OCI-LY1 (cell line): ENCODE measurements around the gene UNG.

ENCODE experiments used
- H2AFZ ChIP-seq: fragments of 200-600 bp; sonication (generic), shearing (Covaris generic); 2 replicates; pipeline ENCODE4 v1.6.0; 2014; ENCODE audit warnings: antibody characterized with exemption, mild to moderate bottlenecking, low read length
- H3F3A ChIP-seq: fragments of 200-600 bp; sonication (generic), shearing (Covaris generic); 2 replicates; pipeline ENCODE4 v1.6.0; 2014; ENCODE audit warnings: mild to moderate bottlenecking, antibody characterized with exemption, low read length, moderate library complexity; ENCODE audit not compliant: insufficient read depth
- H3K27ac ChIP-seq: fragments of 200-600 bp; sonication (generic); 2 replicates; pipeline ENCODE4 v1.5.1; 2014; ENCODE audit warnings: low read length, mixed run types, mild to moderate bottlenecking, low read depth; ENCODE audit not compliant: poor library complexity, severe bottlenecking
- H3K27me3 ChIP-seq: fragments of 200-600 bp; sonication (generic); 2 replicates; pipeline ENCODE4 v1.6.0; 2014; ENCODE audit warnings: antibody characterized with exemption, mild to moderate bottlenecking, low read length, moderate library complexity; ENCODE audit not compliant: insufficient read depth
- H3K36me3 ChIP-seq: fragments of 200-600 bp; sonication (generic); 2 replicates; pipeline ENCODE4 v1.6.1; 2014; ENCODE audit warnings: mild to moderate bottlenecking, antibody characterized with exemption, low read length, moderate library complexity, mixed read lengths; ENCODE audit not compliant: insufficient read depth
- H3K4me1 ChIP-seq: fragments of 200-600 bp; sonication (generic); 2 replicates; pipeline ENCODE4 v1.5.1; 2014; ENCODE audit warnings: mild to moderate bottlenecking, low read length, moderate library complexity; ENCODE audit not compliant: insufficient read depth, severe bottlenecking
- H3K4me2 ChIP-seq: fragments of 200-600 bp; sonication (generic), shearing (Covaris generic); 2 replicates; pipeline ENCODE4 v1.6.1; 2014; ENCODE audit warnings: low read length
- H3K4me3 ChIP-seq: fragments of 200-600 bp; sonication (generic); 2 replicates; pipeline ENCODE4 v1.5.1; 2014; ENCODE audit warnings: low read length, low read depth, mild to moderate bottlenecking, mixed read lengths; ENCODE audit not compliant: poor library complexity, severe bottlenecking
- H3K79me2 ChIP-seq: fragments of 200-600 bp; shearing (Covaris generic); 2 replicates; pipeline ENCODE4 v1.6.1; 2016; ENCODE audit warnings: mixed run types, low read length, mixed read lengths; ENCODE audit not compliant: insufficient read depth
- H3K9ac ChIP-seq: fragments of 200-600 bp; sonication (generic), shearing (Covaris generic); 2 replicates; pipeline ENCODE4 v1.6.1; 2014; ENCODE audit warnings: mild to moderate bottlenecking, low read length, mixed read lengths
- H3K9me2 ChIP-seq: fragments of 200-600 bp; sonication (generic), shearing (Covaris generic); 2 replicates; pipeline ENCODE4 v1.6.1; 2014; ENCODE audit warnings: low read depth, mild to moderate bottlenecking, low read length, mixed read lengths
- H3K9me3 ChIP-seq: fragments of 200-600 bp; shearing (Covaris generic); 2 replicates; pipeline ENCODE4 v1.6.1; 2014; ENCODE audit warnings: low read length, mixed read lengths
- H4K20me1 ChIP-seq: fragments of 200-600 bp; sonication (generic), shearing (Covaris generic); 2 replicates; pipeline ENCODE4 v1.6.0; 2016; ENCODE audit warnings: mild to moderate bottlenecking, low read length; ENCODE audit not compliant: insufficient read depth
- EZH2 ChIP-seq: fragments of 200-600 bp; sonication (generic), shearing (Covaris generic); IDR thresholded peaks from 2 replicates; pipeline ENCODE4 v1.8.0; 2017; ENCODE audit warnings: borderline replicate concordance, mixed run types, mild to moderate bottlenecking, antibody characterized with exemption, low read length, moderate library complexity, mixed read lengths
- TF ChIP-seq, protein P1 (sequence below): fragments of 200-600 bp; sonication (generic), shearing (Covaris generic); IDR thresholded peaks from 2 replicates; pipeline ENCODE4 v1.5.1; 2017; ENCODE audit warnings: mild to moderate bottlenecking, antibody characterized with exemption, low read length, moderate library complexity, mixed read lengths

The UNG gene

DNA sequence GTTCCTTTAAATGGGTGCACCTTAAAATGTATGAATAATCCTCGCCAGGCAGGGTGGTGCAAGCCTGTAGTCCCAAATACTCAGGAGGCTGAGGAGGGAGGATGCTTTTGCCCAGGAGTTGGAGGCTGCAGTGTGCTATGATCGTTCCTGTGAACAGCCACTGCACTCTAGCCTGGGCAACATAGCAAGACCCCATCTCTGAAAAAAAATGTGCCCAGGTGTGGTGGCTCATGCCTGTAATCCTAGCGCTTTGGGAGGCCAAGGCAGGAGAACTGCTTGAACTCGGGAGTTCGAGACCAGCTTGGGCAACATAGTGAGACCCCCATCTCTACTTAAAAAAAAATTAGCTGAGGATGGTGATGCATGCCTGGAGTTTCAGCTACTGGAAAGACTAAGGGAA is 58.6 kb downstream of the UNG start:
- no peak overlapping the region for H3K4me3 ChIP-seq
- H3K4me2 ChIP-seq, result peak overlapping the region; percentile 91

DNA sequence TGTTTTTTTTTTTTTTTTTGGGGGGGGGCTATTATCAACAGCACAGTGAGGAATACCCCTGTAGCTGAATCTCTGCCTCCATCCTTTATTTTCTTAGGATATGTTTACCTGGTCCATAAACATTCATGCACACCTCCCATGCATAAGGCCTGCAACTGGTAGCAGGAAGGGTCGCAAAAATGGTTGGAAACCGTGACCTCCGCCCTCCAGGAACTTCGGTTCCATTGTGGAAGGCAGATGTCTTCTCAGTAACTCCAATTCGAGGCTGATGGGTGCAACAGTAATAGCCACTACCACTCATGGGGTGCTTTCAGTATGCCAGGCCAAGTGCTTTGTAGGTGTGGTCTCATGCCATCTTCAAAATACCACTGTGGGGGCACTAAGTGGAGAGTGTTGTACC is 59.2 kb downstream of the UNG start:
- Histone ChIP-seq H4K20me1 (no peaks in the 10 kb centered on the region), H3K4me2 (no peak overlapping the region), H3K79me2 (no peaks in the 10 kb centered on the region), H3K27ac (no peak overlapping the region), H3K27me3 (no peaks in the 10 kb centered on the region), H2AFZ (no peak overlapping the region), H3F3A (no peaks in the 10 kb centered on the region), H3K4me1 (peaks cover 22% of the 10 kb centered on the region), H3K4me3 (no peak overlapping the region), H3K36me3 (no peaks in the 10 kb centered on the region), H3K9me2 (no peaks in the 10 kb centered on the region), H3K9me3 (no peaks in the 10 kb centered on the region), H3K9ac (no peak overlapping the region)
- TF ChIP-seq EZH2, result no peak
- TF ChIP-seq, protein P1, sequence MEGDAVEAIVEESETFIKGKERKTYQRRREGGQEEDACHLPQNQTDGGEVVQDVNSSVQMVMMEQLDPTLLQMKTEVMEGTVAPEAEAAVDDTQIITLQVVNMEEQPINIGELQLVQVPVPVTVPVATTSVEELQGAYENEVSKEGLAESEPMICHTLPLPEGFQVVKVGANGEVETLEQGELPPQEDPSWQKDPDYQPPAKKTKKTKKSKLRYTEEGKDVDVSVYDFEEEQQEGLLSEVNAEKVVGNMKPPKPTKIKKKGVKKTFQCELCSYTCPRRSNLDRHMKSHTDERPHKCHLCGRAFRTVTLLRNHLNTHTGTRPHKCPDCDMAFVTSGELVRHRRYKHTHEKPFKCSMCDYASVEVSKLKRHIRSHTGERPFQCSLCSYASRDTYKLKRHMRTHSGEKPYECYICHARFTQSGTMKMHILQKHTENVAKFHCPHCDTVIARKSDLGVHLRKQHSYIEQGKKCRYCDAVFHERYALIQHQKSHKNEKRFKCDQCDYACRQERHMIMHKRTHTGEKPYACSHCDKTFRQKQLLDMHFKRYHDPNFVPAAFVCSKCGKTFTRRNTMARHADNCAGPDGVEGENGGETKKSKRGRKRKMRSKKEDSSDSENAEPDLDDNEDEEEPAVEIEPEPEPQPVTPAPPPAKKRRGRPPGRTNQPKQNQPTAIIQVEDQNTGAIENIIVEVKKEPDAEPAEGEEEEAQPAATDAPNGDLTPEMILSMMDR, result no peak

More for the DNA sequence above, 58.6 kb downstream of the UNG start:
- Histone ChIP-seq H3K9ac (peak overlapping the region; percentile 82; the same call in 1 of the 2 replicates), H3K79me2 (no peaks in the 10 kb centered on the region), H3K9me2 (no peaks in the 10 kb centered on the region), H3K27ac (no peak overlapping the region), H4K20me1 (no peaks in the 10 kb centered on the region), H3K4me1 (peaks cover 22% of the 10 kb centered on the region), H3F3A (no peaks in the 10 kb centered on the region), H3K9me3 (no peaks in the 10 kb centered on the region), H2AFZ (no peak overlapping the region), H3K27me3 (no peaks in the 10 kb centered on the region), H3K36me3 (no peaks in the 10 kb centered on the region)
- TF ChIP-seq, protein P1, result no peak
- no peak for TF ChIP-seq EZH2

DNA sequence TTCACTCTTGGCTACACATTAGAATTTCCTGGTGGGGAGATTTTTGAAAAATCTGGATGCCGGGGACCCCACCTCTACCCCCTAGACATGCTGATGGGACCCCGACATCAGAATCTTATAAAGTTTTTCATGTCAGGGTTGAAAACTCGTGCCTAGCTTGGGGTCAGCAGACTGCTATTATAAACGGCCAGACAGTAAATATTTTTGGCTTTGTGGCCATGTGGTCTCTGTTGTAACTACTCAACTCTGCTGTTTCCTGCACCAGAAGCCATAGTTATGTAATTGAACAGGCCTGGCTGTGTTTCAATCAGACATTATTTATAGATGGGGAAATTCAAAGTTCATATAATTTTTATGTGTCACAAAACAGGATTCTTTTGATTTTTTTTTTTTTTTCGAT is 60.6 kb downstream of the UNG start:
- no peak overlapping the region for H3K9ac ChIP-seq
- no peaks in the 10 kb centered on the region for H3F3A ChIP-seq
- H2AFZ ChIP-seq, result no peak overlapping the region
- no peak overlapping the region for H3K4me2 ChIP-seq
- H3K9me2 ChIP-seq, result no peaks in the 10 kb centered on the region
- H3K4me3 ChIP-seq, result no peak overlapping the region
- H3K27me3 ChIP-seq, result no peaks in the 10 kb centered on the region
- H3K27ac ChIP-seq, result no peak overlapping the region
- H3K9me3 ChIP-seq, result no peaks in the 10 kb centered on the region
- H3K36me3 ChIP-seq, result no peaks in the 10 kb centered on the region
- no peaks in the 10 kb centered on the region for H3K79me2 ChIP-seq
- TF ChIP-seq, protein P1, result no peak
- TF ChIP-seq EZH2, result no peak
- peaks cover 22% of the 10 kb centered on the region for H3K4me1 ChIP-seq
- no peaks in the 10 kb centered on the region for H4K20me1 ChIP-seq
